HL-60 (cell line): ENCODE measurements around the gene OSBPL5.

ENCODE experiments used
- DNase-seq, 2 experiments: peaks; one replicate each; pipeline ENCODE4 v3.0.0-alpha.2; 2010 to 2020; ENCODE audit warnings: low read depth in 1 of 2, low spot score in 1 of 2
- H3K27ac ChIP-seq: fragments of 250-450 bp; sonication (Bioruptor Pico); replicated peaks from 2 replicates; pipeline ENCODE4 v1.5.1; 2020; ENCODE audit warnings: mild to moderate bottlenecking, moderate library complexity
- H3K27me3 ChIP-seq: fragments of 250-450 bp; sonication (Bioruptor Pico); 2 replicates; pipeline ENCODE4 v1.5.1; 2021; ENCODE audit warnings: mild to moderate bottlenecking, moderate library complexity; ENCODE audit not compliant: insufficient read depth, poor library complexity, severe bottlenecking
- H3K4me3 ChIP-seq: replicated peaks from 2 replicates; pipeline ENCODE4 v1.5.1; 2011; ENCODE audit warnings: mild to moderate bottlenecking, control low read depth, low read length; ENCODE audit not compliant: insufficient read depth
- GABPA ChIP-seq: IDR thresholded peaks from 2 replicates; pipeline ENCODE4 v1.6.1; 2012; ENCODE audit warnings: low read depth
- POLR2AphosphoS5 ChIP-seq: IDR thresholded peaks from 2 replicates; pipeline ENCODE4 v1.6.1; 2012; ENCODE audit warnings: low read depth
- SPI1 ChIP-seq: IDR thresholded peaks from 2 replicates; pipeline ENCODE4 v1.6.1; 2012; ENCODE audit warnings: low read depth, mild to moderate bottlenecking, borderline replicate concordance
- TF ChIP-seq, protein P1 (sequence below): IDR thresholded peaks from one replicate; pipeline ENCODE4 v1.5.1; 2011; ENCODE audit warnings: low read length, control low read depth, inconsistent platforms; ENCODE audit not compliant: insufficient read depth
- TF ChIP-seq, protein P2 (sequence below): IDR thresholded peaks from 2 replicates; pipeline ENCODE4 v1.6.1; 2012; ENCODE audit warnings: low read depth; ENCODE audit not compliant: insufficient replicate concordance

The OSBPL5 gene

DNA sequence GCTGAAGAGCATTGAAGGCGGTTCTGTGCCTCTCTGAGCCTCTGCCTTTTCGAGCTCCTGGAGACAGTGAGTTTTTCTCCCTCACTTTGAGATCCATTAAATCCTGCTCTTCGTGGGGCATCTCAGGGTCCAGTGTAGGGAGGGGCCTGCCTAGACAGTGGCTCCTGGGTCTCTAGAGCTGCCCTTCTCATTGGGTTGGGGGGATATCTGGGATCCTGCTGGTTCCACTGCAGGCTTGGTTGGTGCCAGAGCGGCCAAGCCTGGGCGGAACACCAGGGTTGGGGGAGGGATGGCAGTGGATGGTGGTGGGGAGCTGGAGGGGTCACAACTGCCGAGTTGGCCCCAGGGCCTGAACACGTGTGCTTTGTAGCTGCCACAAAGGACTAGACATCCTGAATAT is 55.7 kb downstream of the OSBPL5 start:
- DNase-seq = no peak

DNA sequence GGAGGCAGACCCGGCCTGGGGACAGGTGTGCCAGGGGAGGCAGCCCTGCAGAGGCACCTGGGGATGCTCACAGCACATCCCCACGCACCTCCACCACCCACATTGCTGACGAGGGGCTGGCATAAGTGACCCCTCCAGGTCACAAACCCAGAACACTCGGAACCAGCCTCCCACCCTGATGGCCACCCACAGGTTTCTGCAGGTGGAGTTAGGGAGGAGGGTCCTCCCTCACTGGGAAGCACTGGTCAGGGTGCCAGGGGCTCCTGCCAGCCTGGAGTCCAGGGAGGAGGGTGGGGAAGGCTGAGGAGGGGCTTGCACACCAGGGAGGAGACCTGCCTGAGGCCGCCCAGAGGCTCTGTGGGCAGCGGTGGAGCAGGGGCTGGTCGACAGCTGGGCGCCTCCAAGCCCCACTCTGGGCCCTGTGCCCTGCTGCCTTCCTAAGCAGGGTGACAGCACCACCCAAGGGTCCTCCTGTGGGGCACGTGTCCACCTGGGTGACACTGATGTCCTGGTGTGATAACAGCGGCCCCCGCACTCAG is 56.9 kb downstream of the OSBPL5 start:
- Histone ChIP-seq H3K27me3 (no peaks in the 10 kb centered on the region), H3K4me3 (no peak overlapping the region), H3K27ac (no peak overlapping the region)
- DNase-seq = no peak
- TF ChIP-seq, protein P1, sequence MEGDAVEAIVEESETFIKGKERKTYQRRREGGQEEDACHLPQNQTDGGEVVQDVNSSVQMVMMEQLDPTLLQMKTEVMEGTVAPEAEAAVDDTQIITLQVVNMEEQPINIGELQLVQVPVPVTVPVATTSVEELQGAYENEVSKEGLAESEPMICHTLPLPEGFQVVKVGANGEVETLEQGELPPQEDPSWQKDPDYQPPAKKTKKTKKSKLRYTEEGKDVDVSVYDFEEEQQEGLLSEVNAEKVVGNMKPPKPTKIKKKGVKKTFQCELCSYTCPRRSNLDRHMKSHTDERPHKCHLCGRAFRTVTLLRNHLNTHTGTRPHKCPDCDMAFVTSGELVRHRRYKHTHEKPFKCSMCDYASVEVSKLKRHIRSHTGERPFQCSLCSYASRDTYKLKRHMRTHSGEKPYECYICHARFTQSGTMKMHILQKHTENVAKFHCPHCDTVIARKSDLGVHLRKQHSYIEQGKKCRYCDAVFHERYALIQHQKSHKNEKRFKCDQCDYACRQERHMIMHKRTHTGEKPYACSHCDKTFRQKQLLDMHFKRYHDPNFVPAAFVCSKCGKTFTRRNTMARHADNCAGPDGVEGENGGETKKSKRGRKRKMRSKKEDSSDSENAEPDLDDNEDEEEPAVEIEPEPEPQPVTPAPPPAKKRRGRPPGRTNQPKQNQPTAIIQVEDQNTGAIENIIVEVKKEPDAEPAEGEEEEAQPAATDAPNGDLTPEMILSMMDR = no peak
- TF ChIP-seq GABPA (no peak), SPI1 (no peak), POLR2AphosphoS5 (no peak)
- TF ChIP-seq, protein P2, sequence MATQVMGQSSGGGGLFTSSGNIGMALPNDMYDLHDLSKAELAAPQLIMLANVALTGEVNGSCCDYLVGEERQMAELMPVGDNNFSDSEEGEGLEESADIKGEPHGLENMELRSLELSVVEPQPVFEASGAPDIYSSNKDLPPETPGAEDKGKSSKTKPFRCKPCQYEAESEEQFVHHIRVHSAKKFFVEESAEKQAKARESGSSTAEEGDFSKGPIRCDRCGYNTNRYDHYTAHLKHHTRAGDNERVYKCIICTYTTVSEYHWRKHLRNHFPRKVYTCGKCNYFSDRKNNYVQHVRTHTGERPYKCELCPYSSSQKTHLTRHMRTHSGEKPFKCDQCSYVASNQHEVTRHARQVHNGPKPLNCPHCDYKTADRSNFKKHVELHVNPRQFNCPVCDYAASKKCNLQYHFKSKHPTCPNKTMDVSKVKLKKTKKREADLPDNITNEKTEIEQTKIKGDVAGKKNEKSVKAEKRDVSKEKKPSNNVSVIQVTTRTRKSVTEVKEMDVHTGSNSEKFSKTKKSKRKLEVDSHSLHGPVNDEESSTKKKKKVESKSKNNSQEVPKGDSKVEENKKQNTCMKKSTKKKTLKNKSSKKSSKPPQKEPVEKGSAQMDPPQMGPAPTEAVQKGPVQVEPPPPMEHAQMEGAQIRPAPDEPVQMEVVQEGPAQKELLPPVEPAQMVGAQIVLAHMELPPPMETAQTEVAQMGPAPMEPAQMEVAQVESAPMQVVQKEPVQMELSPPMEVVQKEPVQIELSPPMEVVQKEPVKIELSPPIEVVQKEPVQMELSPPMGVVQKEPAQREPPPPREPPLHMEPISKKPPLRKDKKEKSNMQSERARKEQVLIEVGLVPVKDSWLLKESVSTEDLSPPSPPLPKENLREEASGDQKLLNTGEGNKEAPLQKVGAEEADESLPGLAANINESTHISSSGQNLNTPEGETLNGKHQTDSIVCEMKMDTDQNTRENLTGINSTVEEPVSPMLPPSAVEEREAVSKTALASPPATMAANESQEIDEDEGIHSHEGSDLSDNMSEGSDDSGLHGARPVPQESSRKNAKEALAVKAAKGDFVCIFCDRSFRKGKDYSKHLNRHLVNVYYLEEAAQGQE = no peak

More for the DNA sequence above, 55.7 kb downstream of the OSBPL5 start:
- Histone ChIP-seq H3K27me3 (no peaks in the 10 kb centered on the region), H3K27ac (no peak overlapping the region), H3K4me3 (no peak overlapping the region)
- TF ChIP-seq SPI1 = no peak
- no peak for TF ChIP-seq GABPA
- no peak; the same call in 1 of the 2 replicates for TF ChIP-seq POLR2AphosphoS5
- TF ChIP-seq, protein P2 = no peak
- TF ChIP-seq, protein P1 = no peak

DNA sequence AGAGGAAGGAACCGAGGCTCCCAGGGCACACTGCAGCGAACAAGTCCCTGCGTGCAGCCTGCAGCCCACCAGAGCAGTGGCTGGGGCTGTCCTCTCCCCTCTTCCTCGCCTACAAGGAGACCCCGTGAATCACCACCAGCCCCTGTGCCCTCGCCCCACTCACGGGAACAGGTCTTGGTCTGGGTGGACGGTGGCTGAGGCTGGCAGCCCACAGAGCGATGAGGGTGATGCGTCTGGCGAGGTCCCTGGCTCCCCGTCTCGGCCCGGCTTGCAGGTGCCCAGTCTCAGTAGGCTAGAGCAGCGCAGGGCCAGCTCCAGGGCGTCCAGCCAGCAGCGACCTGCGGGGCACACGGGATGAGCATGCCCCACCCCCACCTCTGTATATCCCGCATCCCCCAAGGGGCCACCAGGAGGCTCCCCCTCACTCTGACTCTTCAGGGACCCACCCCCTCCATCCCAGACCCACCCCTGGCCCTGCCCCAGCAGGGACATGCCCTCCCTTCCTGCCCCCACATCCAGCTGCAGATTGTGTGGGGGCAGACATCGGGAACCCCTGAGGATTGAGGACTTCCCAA is 57.4 kb downstream of the OSBPL5 start:
- DNase-seq = no peak
- TF ChIP-seq, protein P2 = no peak
- TF ChIP-seq POLR2AphosphoS5 = no peak
- no peak overlapping the region for H3K4me3 ChIP-seq
- no peaks in the 10 kb centered on the region for H3K27me3 ChIP-seq
- no peak overlapping the region for H3K27ac ChIP-seq
